T-cell (primary cell): ENCODE data around the gene ENPP6. TPM values are rescaled to one million over a fixed set of nuclear protein-coding genes. Genes with fewer than 3 reads are reported as not detected.

Experiments used
- ATAC-seq, 4 experiments: fragments of 200-7000 bp in 3 of 4; fragments of 150-1000 bp in 1 of 4; cut with Tn5 transposase; replicated peaks in 1 of 4; 1 replicate in 3 of 4; 2 replicates in 1 of 4; pipeline ENCODE4 v1.10.0; 2021; ENCODE audit warnings: moderate library complexity in 3 of 4, mild to moderate bottlenecking in 2 of 4, moderate number of reproducible peaks in 1 of 4
- CTCF ChIA-PET, 2 donors: fragments of 300-600 bp; sonication (Branson Sonifier 250); formaldehyde crosslinking; loops; one replicate each; lab custom pipeline; 2022; ENCODE audit warnings: antibody characterized with exemption in 2 of 2; lab: Charles Lee
- POLR2A ChIA-PET, 2 donors: fragments of 300-600 bp; sonication (Branson Sonifier 250); formaldehyde crosslinking; loops; one replicate each; lab custom pipeline; 2022; ENCODE audit warnings: antibody characterized with exemption in 2 of 2; lab: Charles Lee
- DNase-seq, 35 experiments: peaks; one replicate each; pipeline versions ENCODE4 v3.0.0 to v3.0.0-alpha.2; 2013 to 2023
- H3K27ac ChIP-seq: one replicate; pipeline ENCODE4 v1.5.1; 2013; ENCODE audit warnings: low read length
- H3K27me3 ChIP-seq, 2 experiments: replicated peaks in 1 of 2; 1 replicate in 1 of 2; 2 replicates in 1 of 2; pipeline versions ENCODE4 v1.6.1 to v1.7.0; 2013; ENCODE audit warnings: low read length in 1 of 2, mixed read lengths in 1 of 2; ENCODE audit not compliant: control insufficient read depth in 2 of 2, insufficient read depth in 2 of 2; ENCODE audit errors: extremely low read depth in 1 of 2
- H3K36me3 ChIP-seq, 2 donors: 1 replicate in 1 of 2; 2 replicates in 1 of 2; pipeline versions ENCODE4 v1.6.1 to v1.7.0; 2013; ENCODE audit warnings: low read length in 1 of 2; ENCODE audit not compliant: control insufficient read depth in 2 of 2, insufficient read depth in 1 of 2; ENCODE audit errors: extremely low read depth in 1 of 2
- H3K4me1 ChIP-seq, 2 experiments: 1 replicate in 1 of 2; 2 replicates in 1 of 2; pipeline versions ENCODE4 v1.6.1 to v1.7.0; 2013; ENCODE audit warnings: low read length in 2 of 2, mixed read lengths in 1 of 2; ENCODE audit not compliant: insufficient read depth in 2 of 2, control insufficient read depth in 1 of 2; ENCODE audit errors: extremely low read depth in 1 of 2
- H3K4me3 ChIP-seq, 2 donors: 1 replicate in 1 of 2; 2 replicates in 1 of 2; pipeline versions ENCODE4 v1.5.1 to v1.7.0; 2013; ENCODE audit warnings: mild to moderate bottlenecking in 2 of 2, low read length in 1 of 2, moderate library complexity in 1 of 2; ENCODE audit not compliant: control insufficient read depth in 1 of 2; ENCODE audit errors: extremely low read depth in 1 of 2
- H3K9me3 ChIP-seq: 2 replicates; pipeline ENCODE4 v1.7.0; 2013
- H3K27ac Mint-ChIP-seq, 2 donors: one replicate each; pipeline ENCODE4 v1.8.0; 2020 to 2021; ENCODE audit warnings: mild to moderate bottlenecking in 2 of 2, mixed read lengths in 2 of 2
- H3K27me3 Mint-ChIP-seq, 2 donors: one replicate each; pipeline ENCODE4 v1.8.0; 2021 to 2022; ENCODE audit warnings: mixed read lengths in 2 of 2
- H3K36me3 Mint-ChIP-seq: one replicate; pipeline ENCODE4 v1.8.0; 2021; ENCODE audit warnings: mixed read lengths
- H3K4me1 Mint-ChIP-seq, 3 donors: one replicate each; pipeline ENCODE4 v1.8.0; 2020 to 2022; ENCODE audit warnings: mixed read lengths in 3 of 3, mild to moderate bottlenecking in 1 of 3
- H3K4me3 Mint-ChIP-seq, 3 donors: one replicate each; pipeline ENCODE4 v1.8.0; 2020 to 2022; ENCODE audit warnings: mild to moderate bottlenecking in 3 of 3, mixed read lengths in 3 of 3, moderate library complexity in 3 of 3
- H3K9me3 Mint-ChIP-seq, 3 donors: one replicate each; pipeline ENCODE4 v1.8.0; 2020 to 2022; ENCODE audit warnings: mixed read lengths in 3 of 3
- WGBS: methylation state at CpG from one replicate; pipeline ENCODE4 v1.1.5; 2013; ENCODE audit warnings: missing lambda C conversion rate; ENCODE audit not compliant: insufficient coverage; 5-methylcytosine and 5-hydroxymethylcytosine counted together
- total RNA-seq, 35 experiments: library from RNA in 6 of 35; stranded (reverse) in 6 of 35; fragments of 120-200 nt in 1 of 35; gene quantifications; one replicate each; pipeline versions ENCODE4 v1.2.1 to v1.2.4 and lab custom pipeline; 2013 to 2026

Gene ENPP6
- total RNA-seq, 5 donors from 2014 or later (not counting 1 experiment from before 2014, with no cell fraction given): not detected

DNA sequence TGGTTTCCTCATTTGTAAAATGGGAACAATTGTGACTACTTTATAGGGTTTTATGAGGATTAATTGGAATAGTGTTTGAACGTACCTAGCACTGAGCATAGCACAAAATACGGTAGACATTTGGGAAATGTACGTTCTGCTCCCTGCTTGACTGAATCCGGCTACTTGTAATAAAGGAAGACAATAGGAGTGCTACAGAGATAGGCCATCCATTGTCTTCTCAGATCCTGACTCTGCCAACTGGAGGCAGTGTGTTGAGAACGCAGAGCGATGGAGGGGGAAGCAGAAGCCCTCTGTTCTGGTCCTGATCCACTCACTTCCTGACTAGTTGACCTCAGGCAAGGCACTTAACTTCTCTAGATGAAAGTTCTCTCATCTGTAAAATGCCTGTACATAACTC is 26.4 kb downstream of the ENPP6 start:
- H3K9me3 Mint-ChIP-seq: no peaks in the 10 kb centered on the region
- 86% methylated on average over 1 of the region's 6 CpGs for WGBS
- CTCF ChIA-PET: no interaction called here

DNA sequence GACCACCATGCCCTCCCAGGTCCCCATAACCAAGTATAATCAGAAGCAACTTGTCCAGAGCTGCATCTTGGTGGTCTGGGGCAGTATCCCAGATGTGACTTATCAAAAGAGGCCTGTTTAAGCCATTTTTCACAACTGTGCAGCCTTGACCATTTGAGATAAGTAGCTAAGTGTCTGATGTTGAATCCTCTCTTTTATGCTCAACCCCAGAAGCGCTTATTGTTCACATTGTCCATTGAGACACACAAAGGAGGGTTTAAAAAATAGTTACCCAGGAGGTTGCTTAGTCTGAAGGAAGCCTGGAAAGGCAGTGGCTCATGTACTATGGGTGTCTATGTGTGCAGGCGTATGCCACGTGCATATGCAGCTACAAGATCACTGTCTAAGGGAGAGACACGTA is 27.0 kb downstream of the ENPP6 start:
- no peak for DNase-seq
- Histone ChIP-seq H3K27me3 (peaks cover 0 to 3% of the 10 kb centered on the region in 2 experiments), H3K4me1 (no peaks in the 10 kb centered on the region), H3K27ac (no peak overlapping the region), H3K4me3 (no peak overlapping the region), H3K36me3 (no peaks in the 10 kb centered on the region), H3K9me3 (no peaks in the 10 kb centered on the region)
- Mint-ChIP-seq H3K27me3 (peaks cover 0 to 5% of the 10 kb centered on the region in 2 donors), H3K4me1 (no peaks in the 10 kb centered on the region), H3K4me3 (no peak overlapping the region), H3K9me3 (no peaks in the 10 kb centered on the region), H3K27ac (no peak overlapping the region), H3K36me3 (no peaks in the 10 kb centered on the region)
- no peak for ATAC-seq
- POLR2A ChIA-PET: no interaction called here
- no CpG with 5 or more reads among the region's 4 CpGs for WGBS
- CTCF ChIA-PET: no interaction called here

More for the DNA sequence above, 26.4 kb downstream of the ENPP6 start:
- DNase-seq (no peak), ATAC-seq (no peak)
- Mint-ChIP-seq H3K36me3 (no peaks in the 10 kb centered on the region), H3K27me3 (peaks cover 0 to 5% of the 10 kb centered on the region in 2 donors), H3K4me1 (no peaks in the 10 kb centered on the region), H3K27ac (no peak overlapping the region), H3K4me3 (no peak overlapping the region)
- Histone ChIP-seq H3K4me1 (no peaks in the 10 kb centered on the region), H3K36me3 (no peaks in the 10 kb centered on the region), H3K4me3 (no peak overlapping the region), H3K9me3 (no peaks in the 10 kb centered on the region), H3K27me3 (peaks cover 0 to 3% of the 10 kb centered on the region in 2 experiments), H3K27ac (no peak overlapping the region)
- POLR2A ChIA-PET: no interaction called here

- Mint-ChIP-seq H3K4me3 (no peak overlapping the region), H3K9me3 (no peaks in the 10 kb centered on the region), H3K36me3 (no peaks in the 10 kb centered on the region), H3K4me1 (no peaks in the 10 kb centered on the region), H3K27ac (no peak overlapping the region), H3K27me3 (peaks cover 0 to 4% of the 10 kb centered on the region in 2 donors)
- WGBS: no CpG with 5 or more reads among the region's 4 CpGs
- Histone ChIP-seq H3K4me3 (no peak overlapping the region), H3K27ac (no peak overlapping the region), H3K27me3 (peaks cover 0 to 3% of the 10 kb centered on the region in 2 experiments), H3K9me3 (no peaks in the 10 kb centered on the region), H3K4me1 (no peaks in the 10 kb centered on the region), H3K36me3 (no peaks in the 10 kb centered on the region)
- ChIA-PET CTCF (no interaction called here), POLR2A (no interaction called here)
- DNase-seq (no peak), ATAC-seq (no peak)
Measured at GRCh38 chr4:184189966-184190365, 27.7 kb downstream of the ENPP6 start.

GRCh38 chr4:184188443-184189400 is 29.0 kb downstream of the ENPP6 start:
- DNase-seq (no peak), ATAC-seq (no peak)
- no peaks in the 10 kb centered on the region for H3K9me3 Mint-ChIP-seq
- H3K4me3 Mint-ChIP-seq: no peak overlapping the region
- CTCF ChIA-PET: no interaction called here
- H3K36me3 Mint-ChIP-seq: no peaks in the 10 kb centered on the region
- no peaks in the 10 kb centered on the region for H3K4me1 Mint-ChIP-seq
- no peaks in the 10 kb centered on the region for H3K27me3 ChIP-seq
- no peaks in the 10 kb centered on the region for H3K36me3 ChIP-seq
- H3K27ac ChIP-seq: no peak overlapping the region
- POLR2A ChIA-PET: no interaction called here
- 75% methylated on average over 7 of the region's 12 CpGs for WGBS
- H3K4me3 ChIP-seq: no peak overlapping the region
- no peaks in the 10 kb centered on the region for H3K9me3 ChIP-seq
- no peak overlapping the region for H3K27ac Mint-ChIP-seq
- H3K4me1 ChIP-seq: no peaks in the 10 kb centered on the region
- H3K27me3 Mint-ChIP-seq: peaks cover 0 to 4% of the 10 kb centered on the region in 2 donors

- no peak overlapping the region for H3K27ac Mint-ChIP-seq
- peaks cover 35 to 52% of the 10 kb centered on the region in 2 donors for H3K27me3 Mint-ChIP-seq
- ATAC-seq: no peak
- Histone ChIP-seq H3K9me3 (no peaks in the 10 kb centered on the region), H3K36me3 (no peaks in the 10 kb centered on the region), H3K4me3 (no peak overlapping the region), H3K27ac (no peak overlapping the region), H3K4me1 (no peaks in the 10 kb centered on the region), H3K27me3 (peaks cover 0 to 19% of the 10 kb centered on the region in 2 experiments)
- H3K4me3 Mint-ChIP-seq: no peak overlapping the region
- peaks cover 18 to 19% (median 18%) of the 10 kb centered on the region in 3 donors for H3K9me3 Mint-ChIP-seq
- ChIA-PET POLR2A (no interaction called here), CTCF (interaction anchor here in 1 of 2 donors (0.6 kb wide), 1 partner anchor 774 kb away, joined by 3 read pairs; no protein-coding TSS in a partner anchor)
- DNase-seq: no peak
- 81% methylated on average over 4 of the region's 6 CpGs for WGBS
- H3K36me3 Mint-ChIP-seq: peaks cover 4% of the 10 kb centered on the region
- no peaks in the 10 kb centered on the region for H3K4me1 Mint-ChIP-seq
Measured at GRCh38 chr4:184177271-184177670, 40.4 kb downstream of the ENPP6 start.

DNA sequence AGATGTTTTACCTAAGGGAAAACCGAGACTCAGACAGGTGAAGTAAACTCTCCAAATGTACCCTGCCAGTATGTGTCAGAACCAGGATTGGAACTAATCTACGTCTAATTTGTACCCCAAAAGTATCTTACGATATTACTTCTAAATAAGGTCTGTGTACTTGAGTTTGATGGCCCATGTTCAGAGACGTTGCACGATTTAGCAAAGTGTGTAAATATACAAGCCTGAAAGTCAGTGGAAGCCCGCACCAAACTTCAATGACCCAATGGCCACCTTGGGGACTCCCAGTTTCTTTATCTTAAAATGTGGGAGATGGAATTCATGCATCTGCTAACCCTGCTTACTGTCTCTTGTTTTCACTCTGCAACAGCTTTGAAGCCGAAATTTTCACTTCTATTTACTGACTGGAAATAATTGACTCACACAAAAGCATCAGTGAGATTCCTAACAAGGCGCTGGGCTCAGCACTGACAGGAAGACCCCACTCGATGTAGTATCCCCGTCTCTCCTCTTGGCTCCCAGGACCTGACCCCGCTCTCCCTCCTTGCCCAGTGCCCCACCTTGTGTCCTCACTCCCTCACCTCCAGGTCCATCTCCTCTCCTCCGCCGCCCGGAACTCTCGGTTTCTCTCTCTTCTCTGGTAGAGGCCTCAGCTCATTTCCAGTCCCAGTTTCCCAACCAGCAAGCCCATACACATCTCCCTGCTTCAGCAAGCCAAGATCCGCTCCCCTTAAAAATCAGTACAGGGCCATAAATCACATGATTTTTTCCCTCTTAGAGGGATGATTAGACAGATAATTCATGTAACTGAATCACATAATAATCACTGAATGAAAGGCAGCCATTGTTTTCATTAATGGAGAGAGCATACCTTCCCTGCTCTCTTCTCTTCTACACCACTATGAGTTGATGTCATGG is 42.8 kb downstream of the ENPP6 start:
- peaks cover 11 to 16% (median 15%) of the 10 kb centered on the region in 3 donors for H3K9me3 Mint-ChIP-seq
- 86% methylated on average over 5 of the region's 16 CpGs for WGBS
- H3K27me3 Mint-ChIP-seq: peaks cover 47 to 58% of the 10 kb centered on the region in 2 donors

More for the DNA sequence above, 42.8 kb downstream of the ENPP6 start:
- Mint-ChIP-seq H3K4me3 (no peak overlapping the region), H3K36me3 (peaks cover 4% of the 10 kb centered on the region), H3K4me1 (no peaks in the 10 kb centered on the region), H3K27ac (peak overlapping the region in 1 of 2 donors; percentile 30)
- Histone ChIP-seq H3K4me3 (no peak overlapping the region), H3K27me3 (peaks cover 0 to 28% of the 10 kb centered on the region in 2 experiments), H3K27ac (no peak overlapping the region), H3K9me3 (no peaks in the 10 kb centered on the region), H3K36me3 (no peaks in the 10 kb centered on the region), H3K4me1 (no peaks in the 10 kb centered on the region)
- DNase-seq (no peak), ATAC-seq (no peak)
- POLR2A ChIA-PET: interaction anchor here in 1 of 2 donors (0.5 kb wide), 1 partner anchor 558 kb away, joined by 5 read pairs; no protein-coding TSS in a partner anchor
- CTCF ChIA-PET: interaction anchor here in 1 of 2 donors (0.7 kb wide), 1 partner anchor 208 kb away, joined by 3 read pairs; no protein-coding TSS in a partner anchor
